Breast epithelium (tissue), 3 donors: ENCODE data around the gene VDAC1.

Experiments used
- POLR2A ChIP-seq: fragments of 450-650 bp; IDR thresholded peaks from one replicate; pipeline ENCODE4 v1.6.1; 2016; ENCODE audit warnings: antibody characterized with exemption, mild to moderate bottlenecking, moderate library complexity
- POLR2AphosphoS5 ChIP-seq, 3 donors: sonication (generic); formaldehyde crosslinking; IDR thresholded peaks; one replicate each; pipeline ENCODE4 v1.6.1; 2017; ENCODE audit warnings: antibody characterized with exemption in 3 of 3
- TF ChIP-seq, protein P1 (sequence below), 3 donors: fragments of 450-650 bp; IDR thresholded peaks; one replicate each; pipeline ENCODE4 v1.5.1; 2016 to 2017; ENCODE audit warnings: antibody characterized with exemption in 3 of 3, mild to moderate bottlenecking in 3 of 3, moderate library complexity in 3 of 3

DNA sequence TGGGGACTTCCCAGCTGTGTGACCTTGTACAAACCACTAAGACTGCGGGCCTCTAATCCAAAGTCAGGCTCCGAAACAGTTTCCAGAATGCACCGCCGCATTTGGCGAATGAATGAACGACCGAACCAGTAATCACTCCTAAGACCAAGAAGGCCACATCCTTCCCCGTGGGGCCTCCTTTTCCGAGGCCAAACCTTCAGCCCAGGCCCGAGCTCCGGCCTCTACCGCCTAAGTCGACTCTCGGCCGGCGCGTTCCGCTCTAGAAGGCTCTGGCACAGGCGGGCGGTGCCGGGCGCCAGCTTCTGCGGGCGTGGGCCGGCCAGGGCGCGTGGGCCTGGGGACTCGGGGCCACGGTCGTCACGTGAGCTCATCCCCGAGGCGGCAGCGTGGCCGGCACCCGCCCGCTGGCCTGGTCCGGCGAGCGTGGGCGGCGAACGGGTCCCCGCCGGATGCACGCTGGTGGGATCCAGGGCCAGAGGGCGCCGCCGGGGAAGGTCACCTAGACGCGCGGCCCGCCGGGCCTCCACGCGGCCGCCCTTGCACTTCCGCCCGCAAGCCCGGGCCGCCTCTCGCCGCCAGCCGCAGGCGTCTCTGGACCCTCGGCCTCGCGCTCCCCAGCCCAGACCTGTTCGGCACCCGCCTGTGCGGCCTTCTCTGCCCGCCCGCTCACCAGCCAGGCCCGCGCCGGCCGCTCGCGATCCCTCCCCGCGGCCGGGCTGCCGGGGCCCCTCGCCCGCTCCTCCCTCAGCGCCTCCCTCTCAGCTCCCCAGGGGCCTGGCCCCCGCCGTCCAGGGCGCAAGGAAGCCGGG lies 754 bp downstream of the VDAC1 start:
- TF ChIP-seq, protein P1, sequence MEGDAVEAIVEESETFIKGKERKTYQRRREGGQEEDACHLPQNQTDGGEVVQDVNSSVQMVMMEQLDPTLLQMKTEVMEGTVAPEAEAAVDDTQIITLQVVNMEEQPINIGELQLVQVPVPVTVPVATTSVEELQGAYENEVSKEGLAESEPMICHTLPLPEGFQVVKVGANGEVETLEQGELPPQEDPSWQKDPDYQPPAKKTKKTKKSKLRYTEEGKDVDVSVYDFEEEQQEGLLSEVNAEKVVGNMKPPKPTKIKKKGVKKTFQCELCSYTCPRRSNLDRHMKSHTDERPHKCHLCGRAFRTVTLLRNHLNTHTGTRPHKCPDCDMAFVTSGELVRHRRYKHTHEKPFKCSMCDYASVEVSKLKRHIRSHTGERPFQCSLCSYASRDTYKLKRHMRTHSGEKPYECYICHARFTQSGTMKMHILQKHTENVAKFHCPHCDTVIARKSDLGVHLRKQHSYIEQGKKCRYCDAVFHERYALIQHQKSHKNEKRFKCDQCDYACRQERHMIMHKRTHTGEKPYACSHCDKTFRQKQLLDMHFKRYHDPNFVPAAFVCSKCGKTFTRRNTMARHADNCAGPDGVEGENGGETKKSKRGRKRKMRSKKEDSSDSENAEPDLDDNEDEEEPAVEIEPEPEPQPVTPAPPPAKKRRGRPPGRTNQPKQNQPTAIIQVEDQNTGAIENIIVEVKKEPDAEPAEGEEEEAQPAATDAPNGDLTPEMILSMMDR (IDR thresholded peaks at IDR 0.05) = no peak
- TF ChIP-seq POLR2AphosphoS5 (IDR thresholded peaks at IDR 0.05) (no peak), POLR2A (no peak)
